Endometrial microvascular endothelial cells (primary cell): ENCODE results near the gene SH3RF1. TPM values are rescaled to one million over a fixed set of nuclear protein-coding genes. Genes with fewer than 3 reads are reported as not detected.

Experiments
- in situ Hi-C: cut with HindIII; loops from 2 replicates; pipeline ENCODE4 v1.10.0; 2017; ENCODE audit warnings: low sequenced_read_pairs, low pct_unique_long_range_greater_than_20kb; ENCODE audit errors: inconsistent ontology term
- total RNA-seq: library from RNA; depleted of rRNA; stranded (reverse); fragments of >200 nt; gene quantifications from one replicate; pipeline ENCODE4 v1.2.3, GENCODE V29; 2015; ENCODE audit errors: inconsistent ontology term

SH3RF1 gene
- total RNA-seq, 1 donor from 2014 or later, result 34.4 TPM

- in situ Hi-C loops, result no loop called here
These were observed 141.9 kb downstream of the SH3RF1 start for GRCh38 chr4:169128902-169129301.

- in situ Hi-C loops, result no loop called here
These were observed 143.4 kb downstream of the SH3RF1 start for GRCh38 chr4:169127314-169127713.

- in situ Hi-C loops, result no loop called here
These were observed 146.1 kb downstream of the SH3RF1 start for GRCh38 chr4:169124661-169125060.

DNA sequence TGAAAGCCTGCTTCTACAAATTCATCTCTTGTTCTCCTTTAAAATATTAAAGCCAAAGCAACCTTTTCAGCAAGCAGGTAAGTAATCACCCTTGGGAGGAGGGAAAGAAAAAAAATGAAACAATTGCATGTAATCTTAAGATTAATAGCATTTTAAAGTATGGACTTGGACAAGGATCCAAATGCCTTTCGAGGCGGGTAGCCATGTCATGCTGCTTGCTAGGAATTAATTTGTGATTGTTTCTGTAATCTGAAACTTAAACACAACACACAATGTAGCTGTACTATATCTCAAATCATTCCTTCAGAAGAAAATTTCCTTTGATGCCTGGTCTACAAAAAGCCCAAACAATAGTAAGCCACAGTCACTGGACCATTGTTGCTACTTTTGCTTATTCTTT is 148.3 kb downstream of the SH3RF1 start:
- in situ Hi-C loops, result no loop called here

DNA sequence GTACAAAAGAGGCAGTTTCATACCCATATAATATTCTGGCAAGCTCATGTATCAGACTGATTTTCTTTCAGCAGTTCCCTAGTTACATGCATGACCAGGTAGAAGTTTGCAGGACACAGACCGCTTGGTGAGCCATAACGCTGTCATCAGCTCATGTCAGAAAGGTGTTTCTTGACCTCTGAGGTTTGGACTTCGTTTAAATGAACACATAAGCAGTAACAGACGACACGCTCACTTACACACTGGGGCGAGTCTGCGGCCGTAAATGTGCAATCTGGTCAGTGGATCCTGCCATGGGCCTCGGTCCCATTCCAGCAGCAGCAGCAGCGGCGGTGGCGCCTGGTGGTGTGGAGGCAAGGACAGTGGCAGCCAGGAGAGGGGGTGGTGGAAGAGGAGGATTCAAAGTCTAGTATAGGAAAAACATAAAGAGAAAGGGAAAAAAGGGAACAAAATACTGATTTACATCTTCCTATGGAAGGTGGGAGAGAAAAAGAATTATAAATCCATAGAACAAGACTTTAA is 148.8 kb downstream of the SH3RF1 start:
- in situ Hi-C loops, result no loop called here

DNA sequence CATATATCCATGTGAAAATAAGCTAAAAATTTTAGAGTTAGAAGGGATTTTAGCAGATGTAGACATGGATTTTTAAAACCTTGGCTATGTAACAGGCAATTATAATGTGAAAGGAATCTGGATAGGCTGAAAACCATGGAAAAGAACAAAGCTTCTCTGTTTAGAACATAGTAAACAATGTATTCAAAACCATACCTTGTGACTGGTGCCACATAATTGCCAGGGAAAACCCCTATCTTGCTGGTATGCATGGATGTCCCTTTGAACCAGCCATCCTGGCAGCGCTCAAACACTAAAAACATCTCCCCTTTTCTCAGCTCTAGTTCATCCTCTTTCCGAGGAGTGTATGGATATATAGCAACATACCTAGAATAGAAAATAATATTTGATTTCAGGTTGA is 150.1 kb downstream of the SH3RF1 start:
- in situ Hi-C loops, result no loop called here

DNA sequence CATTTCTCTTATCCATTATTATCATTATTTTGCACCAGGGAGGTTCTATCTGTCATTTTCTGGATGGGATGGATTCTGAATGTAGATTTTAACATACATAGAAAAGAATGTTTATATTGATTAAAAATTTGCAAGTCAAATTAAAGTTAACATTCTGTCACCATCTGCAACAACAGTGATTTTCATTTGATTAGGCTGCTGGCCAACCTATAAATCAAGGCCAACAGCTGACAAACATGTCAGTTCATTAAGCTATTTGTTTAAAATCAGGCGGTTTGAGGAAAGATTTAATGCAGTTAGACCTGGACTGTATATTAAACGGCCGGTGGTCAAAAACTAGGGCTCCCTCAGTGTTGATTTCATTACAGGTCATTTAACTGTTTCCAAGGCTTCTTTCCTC is 151.2 kb downstream of the SH3RF1 start:
- in situ Hi-C loops, result no loop called here

GRCh38 chr4:169117591-169118081 is 153.1 kb downstream of the SH3RF1 start:
- in situ Hi-C loops, result no loop called here

DNA sequence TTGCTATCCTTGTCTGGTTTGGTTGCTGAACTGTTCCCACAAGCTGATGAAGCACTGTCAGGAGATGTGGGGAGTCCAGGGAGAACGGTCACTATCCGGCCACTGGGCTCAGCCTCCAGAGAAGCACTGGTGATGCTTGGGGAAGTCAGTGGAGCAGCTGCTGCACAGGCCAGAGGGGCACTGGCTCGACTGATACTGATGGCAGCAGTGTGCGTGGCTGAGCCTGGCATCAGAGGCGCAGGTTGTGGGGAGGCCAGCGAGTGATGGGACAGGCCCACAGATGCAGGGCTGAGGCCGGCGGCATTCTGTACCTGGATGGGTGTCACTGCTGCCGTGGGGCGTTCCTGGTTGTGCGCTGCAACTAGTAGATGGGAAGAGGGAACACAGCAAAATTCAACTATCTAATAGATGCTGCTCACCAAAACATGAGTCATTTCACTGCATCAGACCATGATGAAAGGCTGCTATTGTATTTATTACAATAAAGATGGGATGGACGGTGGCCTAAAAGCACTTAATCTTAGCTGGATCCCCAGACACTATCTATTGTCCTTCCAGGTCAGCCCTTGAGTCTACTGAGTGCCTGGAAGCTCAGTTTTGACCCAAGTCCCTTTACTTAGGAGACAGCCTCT is 154.4 kb downstream of the SH3RF1 start:
- in situ Hi-C loops, result no loop called here

- in situ Hi-C loops, result no loop called here
These were observed 154.9 kb downstream of the SH3RF1 start for GRCh38 chr4:169115897-169116254.

DNA sequence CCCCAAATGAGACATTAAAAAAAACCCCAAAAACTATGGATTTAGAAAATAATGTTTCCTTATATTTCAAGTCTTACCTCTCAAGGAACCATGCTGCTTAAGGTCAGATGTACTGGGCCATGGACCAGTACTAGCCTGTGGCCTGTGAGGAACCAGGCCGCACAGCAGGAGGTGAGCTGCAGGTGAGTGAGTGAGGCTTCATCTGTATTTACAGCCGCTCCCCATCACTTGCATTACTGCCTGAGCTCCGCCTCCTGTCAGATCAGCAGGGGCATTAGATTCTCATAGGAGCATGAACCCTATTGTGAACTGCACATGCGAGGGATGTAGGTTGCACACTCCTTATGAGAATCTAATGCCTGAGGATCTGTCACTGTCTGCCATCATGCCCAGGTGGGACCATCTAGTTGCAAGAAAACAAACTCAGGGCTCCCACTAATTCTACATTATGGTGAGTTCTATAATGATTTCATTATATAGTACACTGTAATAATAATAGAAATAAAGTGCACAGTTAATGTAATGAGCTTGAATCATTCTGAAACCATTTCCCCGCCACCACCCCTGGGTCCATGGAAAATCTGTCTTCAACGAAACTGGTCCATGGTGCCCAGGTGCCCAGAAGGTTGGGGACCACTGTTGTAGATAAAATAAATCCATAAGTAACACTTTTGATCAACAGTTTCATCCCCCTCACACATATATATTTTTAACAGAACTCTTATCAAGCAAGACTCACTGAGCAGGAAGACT is 155.4 kb downstream of the SH3RF1 start:
- in situ Hi-C loops, result no loop called here

DNA sequence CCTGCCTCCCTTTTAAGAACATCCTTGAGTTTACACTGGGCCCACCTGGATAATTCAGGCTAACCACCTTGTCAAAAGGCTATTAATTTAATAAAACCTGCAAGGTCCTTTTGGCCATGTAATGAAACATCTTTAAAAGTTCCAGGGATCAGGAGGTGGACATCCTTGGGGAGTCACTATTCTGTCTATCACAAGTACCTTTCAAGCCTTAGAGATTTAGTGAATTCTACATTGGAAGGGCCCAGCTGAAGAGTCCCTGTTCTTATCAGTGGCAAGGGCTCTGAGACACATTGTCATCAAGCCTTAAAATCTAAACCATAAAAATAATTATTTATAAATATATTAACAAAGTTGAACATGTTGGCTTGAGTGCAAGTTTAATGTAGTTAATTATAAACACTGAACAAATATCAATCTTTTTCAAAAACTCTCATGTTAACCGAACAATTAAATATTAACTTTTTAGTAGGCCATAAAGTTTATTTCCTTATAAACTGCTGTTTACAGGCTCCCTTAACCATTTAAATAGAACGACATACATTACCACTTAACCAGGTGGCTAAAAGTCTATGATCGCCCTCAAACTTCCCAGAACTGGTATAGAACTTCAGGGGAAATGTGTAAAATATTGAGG is 156.3 kb downstream of the SH3RF1 start:
- in situ Hi-C loops, result no loop called here

DNA sequence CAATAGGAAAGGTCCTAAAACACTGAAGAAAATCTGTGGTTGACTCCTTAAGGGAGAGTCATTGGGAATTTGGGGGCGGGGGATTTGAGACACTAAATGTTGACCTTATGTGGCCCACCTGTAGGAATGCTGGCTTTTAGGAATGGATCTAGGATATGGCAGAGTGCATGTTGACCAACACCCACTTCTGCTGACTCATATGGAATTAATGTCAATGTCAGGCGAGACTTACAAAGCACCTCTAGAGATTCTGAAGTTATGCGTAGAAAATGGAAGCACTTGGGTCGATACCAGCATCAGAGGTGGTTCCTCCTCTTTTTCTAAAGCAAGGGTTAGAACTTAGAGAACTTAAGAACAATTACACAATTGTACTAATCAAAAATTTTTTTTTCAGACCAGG is 160.1 kb downstream of the SH3RF1 start:
- in situ Hi-C loops, result no loop called here

DNA sequence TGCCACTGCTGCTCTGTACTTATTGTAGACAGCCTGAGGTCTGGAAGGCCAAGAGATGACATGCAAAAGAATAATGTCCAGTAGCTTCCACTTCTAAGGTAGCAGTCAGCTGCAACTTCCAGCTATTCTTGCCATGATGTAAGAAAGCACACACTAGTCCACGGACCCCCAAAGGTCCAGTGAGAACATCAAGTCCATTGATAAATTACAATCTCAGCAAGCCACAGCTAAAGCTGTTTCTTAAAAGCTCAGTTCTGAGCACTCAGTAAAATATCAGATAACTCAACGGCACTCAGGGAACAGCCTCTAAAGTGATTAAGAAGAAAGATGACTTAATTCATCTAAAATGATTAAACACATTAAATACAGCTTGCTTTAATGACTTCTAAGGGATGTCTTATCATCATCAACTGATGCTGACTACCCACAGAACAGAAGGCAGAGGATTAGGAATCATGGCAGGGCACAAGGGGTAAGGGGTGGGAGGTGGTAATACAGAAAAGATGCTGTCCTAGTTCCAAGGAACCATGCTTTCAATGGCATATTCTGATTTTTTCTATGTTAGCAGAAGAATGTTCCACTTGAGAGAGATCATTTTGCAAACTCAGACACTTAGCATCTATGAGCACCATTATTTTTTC is 161.6 kb downstream of the SH3RF1 start:
- in situ Hi-C loops, result no loop called here

DNA sequence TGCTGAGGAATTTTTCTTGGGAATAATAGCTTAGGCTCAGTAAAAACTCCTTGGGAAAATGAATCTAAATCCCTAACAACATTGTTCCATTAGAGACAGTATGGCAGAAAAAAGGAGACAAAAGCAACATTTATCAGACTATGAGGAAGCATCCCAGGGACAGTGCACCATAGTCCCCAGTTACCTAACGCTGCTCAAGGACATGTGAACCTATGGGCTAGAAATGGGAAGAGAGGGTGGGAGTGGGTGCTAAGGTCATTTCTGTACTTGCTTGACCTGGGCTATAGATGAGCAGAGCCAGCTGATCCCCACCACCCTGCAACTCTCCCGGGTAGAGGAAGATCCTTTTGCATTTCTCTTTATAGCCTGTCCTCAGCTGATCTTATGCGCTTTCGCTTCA is 162.5 kb downstream of the SH3RF1 start:
- in situ Hi-C loops, result no loop called here

- in situ Hi-C loops, result no loop called here
These were observed 163.2 kb downstream of the SH3RF1 start for GRCh38 chr4:169107528-169107927.

- in situ Hi-C loops, result no loop called here
These were observed 164.0 kb downstream of the SH3RF1 start for GRCh38 chr4:169106696-169107229.

GRCh38 chr4:169105620-169106019 is 165.1 kb downstream of the SH3RF1 start:
- in situ Hi-C loops, result no loop called here

DNA sequence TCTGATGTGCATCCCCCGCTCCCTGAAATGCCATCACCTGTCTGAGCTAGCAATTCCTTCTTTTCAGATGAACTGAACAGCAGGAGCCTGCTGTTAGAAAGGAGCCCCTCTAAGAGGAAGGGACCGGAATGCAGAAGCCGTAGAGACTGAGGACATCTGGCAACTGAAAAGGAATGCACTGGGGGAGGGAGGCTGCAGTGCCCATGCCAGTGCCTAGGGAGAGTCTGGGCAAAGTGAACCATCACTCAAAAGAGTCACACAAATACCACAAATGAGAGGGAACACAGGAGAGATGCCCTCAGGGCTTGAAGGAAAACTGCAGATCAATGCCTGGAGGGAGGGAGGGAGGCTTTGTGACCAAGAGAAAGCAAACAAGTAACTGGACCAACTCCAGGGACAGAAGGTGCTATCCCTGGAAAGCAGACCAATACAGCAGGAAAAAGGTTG is 166.8 kb downstream of the SH3RF1 start:
- in situ Hi-C loops, result no loop called here
